CD4-positive, alpha-beta T cell treated with Interleukin-21 for 1 hour (primary cell): Measurements from ENCODE around the gene ANAPC16.
A peak's percentile ranks its signal among the peaks of the same experiment; 100 is the strongest.
"Not testable (repeated sequence)": the region's sequence is repeated elsewhere in the genome, so short reads cannot be mapped to it uniquely, and the experiment has no call there.

Source experiments
- DNase-seq: peaks from one replicate; pipeline ENCODE4 v3.0.0-alpha.2; 2020

Gene ANAPC16

GRCh38 chr10:72265990-72266865, 50.4 kb downstream of the ANAPC16 start:
- DNase-seq, result no peak

GRCh38 chr10:72267381-72267780, 51.6 kb downstream of the ANAPC16 start:
- DNase-seq, result no peak

- no peak for DNase-seq
Measured at GRCh38 chr10:72267819-72268399, 52.1 kb downstream of the ANAPC16 start.

- DNase-seq, result not testable (repeated sequence)
Measured at GRCh38 chr10:72268475-72269200, 52.8 kb downstream of the ANAPC16 start.

- no peak for DNase-seq
Measured at GRCh38 chr10:72270607-72271281, 54.9 kb downstream of the ANAPC16 start.

GRCh38 chr10:72272689-72273409, 57.0 kb downstream of the ANAPC16 start:
- DNase-seq, result peak; percentile 35

GRCh38 chr10:72273410-72274212, 57.8 kb downstream of the ANAPC16 start, which contains the start of gene DDIT4:
Gene DDIT4 (plus strand): TSS chr10:72273924. CDS start chr10:72274217, 293 bp downstream.
- DNase-seq, result peak; percentile 98

GRCh38 chr10:72274213-72274729, 58.5 kb downstream of the ANAPC16 start:
- DNase-seq, result no peak

GRCh38 chr10:72274730-72275350, 59.0 kb downstream of the ANAPC16 start:
- DNase-seq, result peak; percentile 78

- DNase-seq, result peak; percentile 38
Measured at GRCh38 chr10:72275351-72276012, 59.7 kb downstream of the ANAPC16 start.

GRCh38 chr10:72276013-72276387, 60.2 kb downstream of the ANAPC16 start:
- peak; percentile 33 for DNase-seq

GRCh38 chr10:72276421-72277339, 60.9 kb downstream of the ANAPC16 start:
- DNase-seq, result peak; percentile 26

GRCh38 chr10:72277340-72277995, 61.7 kb downstream of the ANAPC16 start:
- no peak for DNase-seq

- DNase-seq, result no peak
Measured at GRCh38 chr10:72277996-72278667, 62.3 kb downstream of the ANAPC16 start.

GRCh38 chr10:72278668-72279393, 63.0 kb downstream of the ANAPC16 start:
- DNase-seq, result no peak

GRCh38 chr10:72279587-72279986, 63.8 kb downstream of the ANAPC16 start:
- DNase-seq, result not testable (repeated sequence)

- no peak for DNase-seq
Measured at GRCh38 chr10:72283131-72283530, 67.3 kb downstream of the ANAPC16 start.
